ENCODE results near the gene SMAD2. TPM values are rescaled to one million over a fixed set of nuclear protein-coding genes. Genes with fewer than 3 reads are reported as not detected.

The SMAD2 gene
- total RNA-seq, 4 donors from 2014 or later = 64.2 to 90.7 (median 77.0) TPM

DNA sequence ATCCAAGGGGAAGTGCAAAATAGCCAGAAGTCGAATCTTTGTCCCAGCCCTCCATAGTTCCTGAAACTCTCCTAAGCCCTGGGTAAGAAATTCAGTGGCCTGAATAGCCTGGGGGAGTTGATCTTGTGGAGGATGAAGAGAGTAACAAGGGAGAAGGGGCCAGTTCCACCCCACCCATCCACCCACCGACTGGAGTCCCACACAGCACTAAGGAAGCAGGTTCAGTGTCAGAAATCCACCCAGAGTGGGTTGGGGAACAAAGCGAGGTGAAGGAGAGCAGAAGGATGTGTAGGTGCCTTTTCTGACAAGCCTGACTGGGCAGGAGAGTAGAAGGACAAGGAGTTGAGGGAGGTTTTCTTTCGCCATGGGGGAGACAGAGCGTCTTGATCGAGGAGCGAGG lies 136.8 kb downstream of the SMAD2 start:
- TF ChIP-seq, protein P1, sequence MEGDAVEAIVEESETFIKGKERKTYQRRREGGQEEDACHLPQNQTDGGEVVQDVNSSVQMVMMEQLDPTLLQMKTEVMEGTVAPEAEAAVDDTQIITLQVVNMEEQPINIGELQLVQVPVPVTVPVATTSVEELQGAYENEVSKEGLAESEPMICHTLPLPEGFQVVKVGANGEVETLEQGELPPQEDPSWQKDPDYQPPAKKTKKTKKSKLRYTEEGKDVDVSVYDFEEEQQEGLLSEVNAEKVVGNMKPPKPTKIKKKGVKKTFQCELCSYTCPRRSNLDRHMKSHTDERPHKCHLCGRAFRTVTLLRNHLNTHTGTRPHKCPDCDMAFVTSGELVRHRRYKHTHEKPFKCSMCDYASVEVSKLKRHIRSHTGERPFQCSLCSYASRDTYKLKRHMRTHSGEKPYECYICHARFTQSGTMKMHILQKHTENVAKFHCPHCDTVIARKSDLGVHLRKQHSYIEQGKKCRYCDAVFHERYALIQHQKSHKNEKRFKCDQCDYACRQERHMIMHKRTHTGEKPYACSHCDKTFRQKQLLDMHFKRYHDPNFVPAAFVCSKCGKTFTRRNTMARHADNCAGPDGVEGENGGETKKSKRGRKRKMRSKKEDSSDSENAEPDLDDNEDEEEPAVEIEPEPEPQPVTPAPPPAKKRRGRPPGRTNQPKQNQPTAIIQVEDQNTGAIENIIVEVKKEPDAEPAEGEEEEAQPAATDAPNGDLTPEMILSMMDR (IDR thresholded peaks at IDR 0.05; ENCODE audit: low read depth) = no peak

DNA sequence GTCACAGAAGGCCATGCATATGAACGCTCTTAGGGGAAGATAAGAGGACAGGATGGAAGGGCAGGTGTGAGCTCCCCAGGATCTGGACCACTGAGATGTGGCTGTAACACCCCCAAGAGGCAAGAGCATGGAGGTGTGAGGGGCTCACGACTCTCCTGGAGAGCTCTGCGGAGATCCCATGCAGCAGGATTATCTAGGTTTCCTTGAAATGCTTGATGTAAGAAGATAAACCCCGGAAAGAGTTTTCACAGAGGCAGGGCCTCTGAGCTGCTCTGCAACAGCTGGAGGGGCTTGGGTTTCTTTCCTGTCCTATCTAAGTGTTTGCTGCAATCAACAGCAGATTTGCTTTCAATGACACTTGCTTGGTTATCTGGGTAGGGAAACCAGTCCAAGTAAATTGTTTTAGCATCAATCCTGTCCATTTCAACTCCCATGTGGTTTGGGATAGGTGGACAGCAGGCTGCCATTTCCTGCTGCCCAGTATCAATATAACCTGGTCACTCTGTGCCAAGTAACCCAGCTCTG lies 138.9 kb downstream of the SMAD2 start:
- TF ChIP-seq, protein P1 (IDR thresholded peaks at IDR 0.05; ENCODE audit: low read depth) = no peak

- TF ChIP-seq, protein P1 (IDR thresholded peaks at IDR 0.05; ENCODE audit: low read depth) = no peak
These were observed 140.4 kb downstream of the SMAD2 start for GRCh38 chr18:47790036-47790435.

DNA sequence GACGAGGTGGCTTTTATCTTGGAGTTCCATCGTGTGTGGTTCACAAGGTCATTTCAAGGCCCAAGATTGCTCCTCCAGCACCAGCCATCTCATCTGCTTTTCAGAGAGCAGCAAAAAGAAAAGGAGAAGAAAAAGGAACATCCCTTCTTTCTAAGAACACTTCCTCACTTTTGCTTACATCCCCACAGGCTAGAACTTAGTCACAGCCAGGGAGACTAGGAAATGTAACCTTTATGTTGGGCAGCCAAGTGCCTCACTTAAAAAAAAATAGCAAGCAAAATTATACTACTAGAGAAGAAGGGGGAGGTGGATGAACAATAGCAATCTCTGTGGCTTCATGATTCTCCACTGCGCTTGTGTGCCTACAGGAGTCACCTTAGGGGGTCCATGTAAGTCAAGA lies 141.8 kb downstream of the SMAD2 start:
- TF ChIP-seq, protein P1 (IDR thresholded peaks at IDR 0.05; ENCODE audit: low read depth) = no peak

DNA sequence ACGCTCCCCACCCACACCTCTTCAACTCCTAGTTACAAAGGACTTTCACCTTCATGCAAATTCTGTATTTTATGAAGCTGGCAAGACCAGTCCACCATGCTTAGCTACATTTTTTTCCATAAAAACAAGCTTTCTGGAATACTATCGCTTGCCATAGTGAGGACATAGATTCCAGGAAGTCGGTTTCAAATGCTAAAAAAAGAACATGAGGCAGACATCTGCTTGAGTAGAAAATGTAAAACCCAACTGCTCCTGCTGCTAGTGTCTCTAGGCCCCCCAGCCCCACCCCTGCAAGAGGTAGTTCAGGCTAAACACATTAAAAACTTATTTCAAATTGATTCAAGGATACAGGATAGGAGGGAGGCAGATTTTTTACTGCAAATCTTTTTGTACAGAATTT lies 148.9 kb downstream of the SMAD2 start:
- TF ChIP-seq, protein P1 (IDR thresholded peaks at IDR 0.05; ENCODE audit: low read depth) = no peak

DNA sequence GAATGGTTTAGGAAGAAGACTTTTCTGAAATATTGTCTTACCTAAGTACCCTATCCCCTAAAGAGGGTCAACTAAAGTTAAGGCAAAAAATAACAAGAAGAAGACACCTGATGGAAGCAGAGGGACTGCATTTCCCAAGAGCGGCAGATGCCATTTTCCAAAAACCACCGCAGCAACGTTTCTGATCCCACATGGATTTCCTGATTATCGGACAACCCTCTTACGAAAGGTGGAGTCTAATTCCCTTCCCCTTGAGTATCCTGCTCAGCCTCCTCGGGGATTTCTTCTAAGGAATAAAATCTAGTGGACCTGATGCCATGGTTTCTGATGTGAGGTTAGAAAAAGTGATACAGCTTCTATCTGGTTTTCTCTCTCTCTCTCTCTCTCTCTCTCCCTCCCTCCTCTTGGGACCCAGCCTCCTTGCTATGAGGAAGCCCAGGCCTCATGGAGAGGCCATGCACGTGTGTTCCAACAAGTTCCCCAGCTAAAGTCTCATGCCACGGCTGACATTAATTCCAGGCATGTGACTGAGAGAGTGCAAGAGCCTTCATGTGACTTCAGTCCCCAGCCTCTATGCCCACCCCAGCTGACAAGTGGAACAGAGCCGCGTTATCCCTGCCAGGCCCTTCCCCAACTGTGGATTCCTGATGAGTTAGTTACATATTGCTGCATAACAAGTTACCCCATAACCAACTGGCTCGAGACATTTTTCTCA lies 150.3 kb downstream of the SMAD2 start:
- TF ChIP-seq, protein P1 (IDR thresholded peaks at IDR 0.05; ENCODE audit: low read depth) = no peak

DNA sequence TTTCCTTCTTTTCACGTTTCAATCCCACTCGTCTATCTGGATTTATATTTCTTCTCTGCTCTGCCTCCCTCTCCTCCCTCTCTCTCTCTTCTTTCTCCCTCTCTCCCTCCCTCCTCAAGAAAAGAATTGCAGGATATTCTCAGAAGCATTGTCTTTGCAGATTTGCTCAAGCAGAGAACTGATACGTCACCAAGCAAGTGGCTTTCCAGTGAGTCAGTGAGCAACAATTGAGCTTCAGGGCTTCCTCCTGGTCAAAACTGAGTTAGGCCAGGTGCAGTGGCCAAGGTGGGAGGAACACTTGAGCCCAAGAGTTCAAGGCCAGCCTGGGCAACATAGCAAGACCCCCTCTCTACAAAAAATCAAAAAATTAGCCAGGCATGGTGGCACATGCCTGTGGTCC lies 151.1 kb downstream of the SMAD2 start:
- TF ChIP-seq, protein P1 (IDR thresholded peaks at IDR 0.05; ENCODE audit: low read depth) = no peak
